Activated T-cell treated with anti-CD3 and anti-CD28 coated beads, Interleukin-2, amount 50 U/mL, for 72 hours (primary cell): ENCODE measurements around the gene IGFL3. TPM values are rescaled to one million over a fixed set of nuclear protein-coding genes. Genes with fewer than 3 reads are reported as not detected.
"Not testable (repeated sequence)": the region's sequence is repeated elsewhere in the genome, so short reads cannot be mapped to it uniquely, and the experiment has no call there.

Source experiments
- ATAC-seq, 2 donors: fragments of 150-1000 bp; cut with Tn5 transposase; replicated peaks in 1 of 2; 2 replicates each; pipeline ENCODE4 v1.10.0; 2021; ENCODE audit warnings: moderate library complexity in 2 of 2, mild to moderate bottlenecking in 1 of 2
- DNase-seq, 2 donors: peaks; one replicate each; pipeline ENCODE4 v3.0.0; 2021 to 2022; ENCODE audit warnings: mixed read lengths in 1 of 2
- H3K27ac Mint-ChIP-seq: one replicate; pipeline ENCODE4 v1.8.0; 2022; ENCODE audit warnings: mild to moderate bottlenecking, moderate library complexity, mixed read lengths
- H3K27me3 Mint-ChIP-seq: one replicate; pipeline ENCODE4 v1.8.0; 2022; ENCODE audit warnings: low read depth, mixed read lengths
- H3K36me3 Mint-ChIP-seq, 2 donors: one replicate each; pipeline ENCODE4 v1.8.0; 2022; ENCODE audit warnings: mixed read lengths in 2 of 2, mild to moderate bottlenecking in 1 of 2; ENCODE audit not compliant: insufficient read depth in 2 of 2
- H3K4me1 Mint-ChIP-seq: one replicate; pipeline ENCODE4 v1.8.0; 2022; ENCODE audit warnings: low read depth, mixed read lengths
- H3K4me3 Mint-ChIP-seq, 2 donors: one replicate each; pipeline ENCODE4 v1.8.0; 2022; ENCODE audit warnings: mild to moderate bottlenecking in 2 of 2, mixed read lengths in 2 of 2, moderate library complexity in 2 of 2
- H3K9me3 Mint-ChIP-seq, 2 donors: one replicate each; pipeline ENCODE4 v1.8.0; 2022; ENCODE audit warnings: mixed read lengths in 2 of 2
- total RNA-seq, 2 donors: library from RNA; stranded (reverse); gene quantifications; one replicate each; pipeline ENCODE4 v1.2.3, GENCODE V29; 2022

IGFL3 gene
- not detected for total RNA-seq

- Mint-ChIP-seq H3K9me3 (no peaks in the 10 kb centered on the region), H3K4me1 (no peaks in the 10 kb centered on the region), H3K36me3 (peaks cover 0 to 2% of the 10 kb centered on the region in 2 donors), H3K4me3 (no peak within 1 kb of the TSS), H3K27me3 (peaks cover 72% of the 10 kb centered on the region), H3K27ac (no peak within 1 kb of the TSS)
- no peak for DNase-seq
- ATAC-seq: no peak
Measured at GRCh38 chr19:46124638-46125115, at the start of gene IGFL3. IGFL3 (minus strand) TSS chr19:46124688; CDS start chr19:46124649, 39 bp downstream.

- no peaks in the 10 kb centered on the region for H3K4me1 Mint-ChIP-seq
- peaks cover 3 to 5% of the 10 kb centered on the region in 2 donors for H3K9me3 Mint-ChIP-seq
- H3K27ac Mint-ChIP-seq: no peak overlapping the region
- H3K27me3 Mint-ChIP-seq: peaks cover 75% of the 10 kb centered on the region
- DNase-seq: no peak
- H3K4me3 Mint-ChIP-seq: no peak overlapping the region
- peaks cover 3 to 4% of the 10 kb centered on the region in 2 donors for H3K36me3 Mint-ChIP-seq
- ATAC-seq: no peak
Measured at GRCh38 chr19:46173886-46174480, 49.5 kb upstream of the IGFL3 start.

GRCh38 chr19:46162731-46163130, 38.2 kb upstream of the IGFL3 start:
- DNase-seq: no peak
- Mint-ChIP-seq H3K4me3 (no peak overlapping the region), H3K27me3 (peaks cover 55% of the 10 kb centered on the region), H3K27ac (no peak overlapping the region), H3K36me3 (peaks cover 7 to 8% of the 10 kb centered on the region in 2 donors), H3K4me1 (no peaks in the 10 kb centered on the region), H3K9me3 (peaks cover 8 to 11% of the 10 kb centered on the region in 2 donors)
- ATAC-seq: no peak

GRCh38 chr19:46161642-46162257, 37.3 kb upstream of the IGFL3 start:
- H3K4me3 Mint-ChIP-seq, H3K4me1 Mint-ChIP-seq, ATAC-seq, H3K27ac Mint-ChIP-seq, H3K36me3 Mint-ChIP-seq, DNase-seq: not testable (repeated sequence)
- Mint-ChIP-seq H3K27me3 (peaks cover 56% of the 10 kb centered on the region), H3K9me3 (peaks cover 8 to 11% of the 10 kb centered on the region in 2 donors)

GRCh38 chr19:46160233-46160775, 35.8 kb upstream of the IGFL3 start:
- Mint-ChIP-seq H3K4me3 (no peak overlapping the region), H3K27ac (no peak overlapping the region), H3K4me1 (no peaks in the 10 kb centered on the region), H3K27me3 (peaks cover 70% of the 10 kb centered on the region), H3K36me3 (peaks cover 7 to 8% of the 10 kb centered on the region in 2 donors), H3K9me3 (peaks cover 8 to 11% of the 10 kb centered on the region in 2 donors)
- ATAC-seq: no peak
- DNase-seq: no peak

GRCh38 chr19:46159418-46160232, 35.1 kb upstream of the IGFL3 start:
- Mint-ChIP-seq H3K27ac (no peak overlapping the region), H3K27me3 (peaks cover 74% of the 10 kb centered on the region), H3K4me3 (no peak overlapping the region), H3K4me1 (no peaks in the 10 kb centered on the region), H3K9me3 (peaks cover 8 to 11% of the 10 kb centered on the region in 2 donors), H3K36me3 (peaks cover 7 to 8% of the 10 kb centered on the region in 2 donors)
- ATAC-seq (no peak), DNase-seq (no peak)

GRCh38 chr19:46155237-46155636, 30.7 kb upstream of the IGFL3 start:
- ATAC-seq (no peak), DNase-seq (no peak)
- Mint-ChIP-seq H3K36me3 (no peaks in the 10 kb centered on the region), H3K4me3 (no peak overlapping the region), H3K27me3 (peaks cover 82% of the 10 kb centered on the region), H3K4me1 (peaks cover 4% of the 10 kb centered on the region), H3K27ac (no peak overlapping the region), H3K9me3 (no peaks in the 10 kb centered on the region)

GRCh38 chr19:46150606-46151005, 26.1 kb upstream of the IGFL3 start:
- Mint-ChIP-seq H3K4me1 (peaks cover 24% of the 10 kb centered on the region), H3K36me3 (no peaks in the 10 kb centered on the region), H3K27ac (no peak overlapping the region), H3K9me3 (no peaks in the 10 kb centered on the region), H3K4me3 (no peak overlapping the region), H3K27me3 (peaks cover 91% of the 10 kb centered on the region)
- ATAC-seq (no peak), DNase-seq (no peak)

- peak; percentile 20 to 27 for DNase-seq
- Mint-ChIP-seq H3K27ac (no peak within 1 kb of the TSS), H3K27me3 (peaks cover 84% of the 10 kb centered on the region), H3K36me3 (no peaks in the 10 kb centered on the region), H3K4me1 (peaks cover 20% of the 10 kb centered on the region), H3K9me3 (no peaks in the 10 kb centered on the region), H3K4me3 (no peak within 1 kb of the TSS)
- ATAC-seq: peak; percentile 89 to 92
Measured at GRCh38 chr19:46147791-46148288, 23.4 kb upstream of the IGFL3 start, which contains the start of gene IGFL2. IGFL2 (plus strand) TSS chr19:46148238; CDS start chr19:46148279, 41 bp downstream.

- H3K4me3 Mint-ChIP-seq: no peak overlapping the region
- ATAC-seq: no peak
- no peak overlapping the region for H3K27ac Mint-ChIP-seq
- H3K4me1 Mint-ChIP-seq: peaks cover 20% of the 10 kb centered on the region
- no peaks in the 10 kb centered on the region for H3K9me3 Mint-ChIP-seq
- H3K27me3 Mint-ChIP-seq: peaks cover 79% of the 10 kb centered on the region
- no peak for DNase-seq
- no peaks in the 10 kb centered on the region for H3K36me3 Mint-ChIP-seq
Measured at GRCh38 chr19:46147166-46147740, 22.8 kb upstream of the IGFL3 start.

- Mint-ChIP-seq H3K36me3 (no peaks in the 10 kb centered on the region), H3K9me3 (no peaks in the 10 kb centered on the region), H3K27ac (no peak overlapping the region), H3K4me1 (peaks cover 20% of the 10 kb centered on the region), H3K27me3 (peaks cover 63% of the 10 kb centered on the region), H3K4me3 (no peak overlapping the region)
- no peak for ATAC-seq
- no peak for DNase-seq
Measured at GRCh38 chr19:46144756-46145155, 20.3 kb upstream of the IGFL3 start.

- no peak for ATAC-seq
- Mint-ChIP-seq H3K4me3 (no peak overlapping the region), H3K4me1 (peaks cover 13% of the 10 kb centered on the region), H3K36me3 (no peaks in the 10 kb centered on the region), H3K9me3 (no peaks in the 10 kb centered on the region), H3K27ac (no peak overlapping the region), H3K27me3 (peaks cover 55% of the 10 kb centered on the region)
- DNase-seq: no peak
Measured at GRCh38 chr19:46142294-46142693, 17.8 kb upstream of the IGFL3 start.
